Hypothalamus (tissue), 51 donors: ENCODE measurements around the gene ATP1A4.
"Not testable (repeated sequence)": the region's sequence is repeated elsewhere in the genome, so short reads cannot be mapped to it uniquely, and the experiment has no call there.

Source experiments
- DNase-seq, 51 donors: peaks; one replicate each; lab custom pipeline; 2025; lab: John Stamatoyannopoulos, UW

ATP1A4 gene

GRCh38 chr1:160122978-160123495, 28.4 kb upstream of the ATP1A4 start:
- DNase-seq: no peak

GRCh38 chr1:160123726-160124125, 27.7 kb upstream of the ATP1A4 start:
- no peak for DNase-seq

GRCh38 chr1:160124705-160125478, 26.5 kb upstream of the ATP1A4 start:
- DNase-seq: no peak

- no peak for DNase-seq
These were observed 25.7 kb upstream of the ATP1A4 start for GRCh38 chr1:160125746-160126145.

GRCh38 chr1:160126342-160126741, 25.1 kb upstream of the ATP1A4 start:
- DNase-seq: not testable (repeated sequence)

GRCh38 chr1:160127381-160127780, 24.0 kb upstream of the ATP1A4 start:
- no peak for DNase-seq

GRCh38 chr1:160127865-160128523, 23.4 kb upstream of the ATP1A4 start:
- DNase-seq: peak in 1 of 51 donors; percentile 40

GRCh38 chr1:160128636-160129035, 22.8 kb upstream of the ATP1A4 start:
- no peak for DNase-seq

- peak in 1 of 51 donors; percentile 39 for DNase-seq
These were observed 22.4 kb upstream of the ATP1A4 start for GRCh38 chr1:160129046-160129445.

- DNase-seq: no peak
These were observed 21.8 kb upstream of the ATP1A4 start for GRCh38 chr1:160129558-160129957.

GRCh38 chr1:160129966-160130365, 21.4 kb upstream of the ATP1A4 start:
- no peak for DNase-seq

- DNase-seq: no peak
These were observed 20.9 kb upstream of the ATP1A4 start for GRCh38 chr1:160130486-160130885.

GRCh38 chr1:160130939-160131338, 20.5 kb upstream of the ATP1A4 start:
- DNase-seq: no peak

- peak in 14 of 51 donors; percentile 9 to 59 (median 30) for DNase-seq
These were observed 19.4 kb upstream of the ATP1A4 start for GRCh38 chr1:160131803-160132565.

- DNase-seq: no peak
These were observed 17.2 kb upstream of the ATP1A4 start for GRCh38 chr1:160133990-160134770.

GRCh38 chr1:160134791-160135572, 16.4 kb upstream of the ATP1A4 start:
- no peak for DNase-seq

GRCh38 chr1:160136121-160136925, 15.1 kb upstream of the ATP1A4 start:
- DNase-seq: no peak

- DNase-seq: no peak
These were observed 14.5 kb upstream of the ATP1A4 start for GRCh38 chr1:160136926-160137200.
